Skeletal muscle cell (primary cell): Measurements from ENCODE around the gene PRDM12.

Experiments used
- DNase-seq: peaks from one replicate; pipeline ENCODE4 v3.0.0-alpha.2; 2010; ENCODE audit warnings: low read depth
- H3K4me3 ChIP-seq: 2 replicates; pipeline ENCODE4 v1.5.1; 2011; ENCODE audit warnings: low read depth, mild to moderate bottlenecking, control low read depth, low read length, moderate library complexity

Gene PRDM12

DNA sequence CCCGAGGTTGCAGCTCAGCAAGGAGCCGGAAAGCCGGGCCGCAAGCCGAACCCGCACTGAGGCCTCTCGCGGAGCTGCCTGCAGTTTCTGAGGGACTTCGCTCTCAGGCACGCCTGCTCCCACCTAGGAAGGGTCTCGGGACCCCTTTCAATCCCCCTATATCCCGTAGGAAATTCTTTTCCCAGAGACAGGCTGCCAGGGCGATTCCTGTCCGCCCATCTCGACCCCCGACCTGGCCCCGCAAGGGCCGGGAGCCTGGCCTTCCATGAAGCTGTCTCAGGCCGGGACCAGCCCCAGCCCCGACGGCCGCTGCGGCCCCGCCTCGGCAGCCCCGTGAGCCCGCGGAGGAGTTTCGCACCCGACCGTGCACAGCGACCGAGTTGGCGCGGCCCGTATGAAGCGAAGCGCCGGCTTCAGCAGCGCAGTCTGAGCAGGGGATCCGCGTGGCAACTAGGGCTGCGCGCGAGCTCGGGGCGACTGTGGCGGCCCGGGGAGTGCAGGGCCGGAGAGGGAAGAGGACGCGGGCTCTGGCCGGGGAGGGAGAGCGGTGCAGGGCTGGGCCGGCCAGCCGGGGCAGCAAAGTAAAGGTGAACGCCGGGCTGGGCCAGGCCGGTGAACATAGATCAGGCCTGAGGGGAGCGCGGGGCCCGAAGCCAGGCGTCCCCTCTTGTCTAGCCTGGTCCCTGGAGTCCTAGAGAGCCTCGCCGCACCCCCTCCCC is 977 bp upstream of the PRDM12 start:
- DNase-seq, result no peak
- no peak overlapping the region for H3K4me3 ChIP-seq

- no peak for DNase-seq
- no peak overlapping the region for H3K4me3 ChIP-seq
Measured at GRCh38 chr9:130663977-130664250, 480 bp upstream of the PRDM12 start.

- H3K4me3 ChIP-seq, result no peak overlapping the region
- no peak for DNase-seq
Measured at GRCh38 chr9:130665029-130665430, 636 bp downstream of the PRDM12 start.

GRCh38 chr9:130665431-130666392 is 1.3 kb downstream of the PRDM12 start:
- DNase-seq, result no peak
- H3K4me3 ChIP-seq, result no peak overlapping the region

- H3K4me3 ChIP-seq, result no peak overlapping the region
- no peak for DNase-seq
Measured at GRCh38 chr9:130666393-130667119, 2.2 kb downstream of the PRDM12 start.

- DNase-seq, result no peak
- no peak overlapping the region for H3K4me3 ChIP-seq
Measured at GRCh38 chr9:130667120-130667435, 2.7 kb downstream of the PRDM12 start.

- no peak for DNase-seq
- no peak overlapping the region for H3K4me3 ChIP-seq
Measured at GRCh38 chr9:130668196-130668595, 3.8 kb downstream of the PRDM12 start.

- DNase-seq, result no peak
- no peak overlapping the region for H3K4me3 ChIP-seq
Measured at GRCh38 chr9:130668659-130669058, 4.3 kb downstream of the PRDM12 start.

GRCh38 chr9:130669965-130670364 is 5.6 kb downstream of the PRDM12 start:
- DNase-seq, result no peak
- no peak overlapping the region for H3K4me3 ChIP-seq

GRCh38 chr9:130670644-130671043 is 6.2 kb downstream of the PRDM12 start:
- H3K4me3 ChIP-seq, result no peak overlapping the region
- DNase-seq, result no peak

DNA sequence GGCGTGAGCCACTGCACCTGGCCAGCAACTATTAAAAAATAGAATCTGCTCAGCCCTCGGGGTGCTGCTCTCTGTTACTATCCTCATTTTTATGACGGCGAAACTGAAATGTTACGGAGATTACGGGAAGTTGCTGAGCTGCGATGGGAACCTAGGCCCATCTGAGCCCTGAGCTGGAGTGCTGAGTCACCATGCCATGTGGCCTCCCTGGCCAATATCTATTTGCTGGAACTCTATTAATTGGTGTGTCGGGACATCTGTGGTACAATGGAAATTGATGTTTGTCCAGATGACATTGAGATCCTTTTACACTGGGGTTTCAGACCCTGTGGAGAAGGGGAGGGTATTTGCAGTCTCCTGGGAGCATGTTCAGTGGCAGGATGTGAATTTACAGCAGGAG is 8.1 kb downstream of the PRDM12 start:
- H3K4me3 ChIP-seq, result no peak overlapping the region
- no peak for DNase-seq

- no peak for DNase-seq
- no peak overlapping the region for H3K4me3 ChIP-seq
Measured at GRCh38 chr9:130672933-130673615, 8.7 kb downstream of the PRDM12 start.

- DNase-seq, result no peak
- no peak overlapping the region for H3K4me3 ChIP-seq
Measured at GRCh38 chr9:130675396-130675795, 11.0 kb downstream of the PRDM12 start.

GRCh38 chr9:130677252-130677651 is 12.9 kb downstream of the PRDM12 start:
- DNase-seq, result no peak
- H3K4me3 ChIP-seq, result no peak overlapping the region

DNA sequence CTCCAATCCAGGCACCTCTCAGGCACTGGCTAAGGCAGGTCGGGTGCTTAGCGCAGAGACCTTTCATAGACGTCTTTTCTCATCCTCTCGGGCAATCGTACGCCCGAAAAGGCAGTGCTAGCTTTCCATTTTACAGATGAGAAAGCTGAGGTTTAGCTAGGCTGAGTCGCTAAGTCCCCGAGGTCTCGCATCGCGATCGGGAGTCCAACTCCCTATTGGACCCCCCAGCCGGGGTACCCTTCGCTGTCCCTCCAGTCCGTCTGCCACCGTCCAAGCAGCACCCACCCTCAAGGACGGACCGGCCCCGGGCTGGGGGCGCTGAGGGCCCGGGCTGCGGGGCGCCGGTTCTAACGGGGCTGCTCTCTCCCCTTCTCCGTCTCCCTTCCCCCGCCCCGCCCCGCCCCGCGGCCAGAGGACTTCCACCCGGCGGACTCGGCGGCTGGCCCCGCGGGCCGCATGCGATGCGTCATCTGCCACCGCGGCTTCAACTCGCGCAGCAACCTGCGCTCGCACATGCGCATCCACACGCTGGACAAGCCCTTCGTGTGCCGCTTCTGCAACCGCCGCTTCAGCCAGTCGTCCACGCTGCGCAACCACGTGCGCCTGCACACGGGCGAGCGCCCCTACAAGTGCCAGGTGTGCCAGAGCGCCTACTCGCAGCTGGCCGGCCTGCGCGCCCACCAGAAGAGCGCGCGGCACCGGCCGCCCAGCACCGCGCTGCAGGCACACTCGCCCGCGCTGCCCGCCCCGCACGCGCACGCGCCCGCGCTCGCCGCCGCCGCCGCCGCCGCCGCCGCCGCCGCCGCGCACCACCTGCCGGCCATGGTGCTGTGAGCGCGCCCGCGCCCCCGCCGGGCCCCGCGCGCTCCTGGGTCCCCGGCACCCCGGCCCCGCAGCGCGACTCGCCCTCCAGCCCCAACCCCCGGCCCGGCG is 16.7 kb downstream of the PRDM12 start:
- peak overlapping the region; percentile 51 for H3K4me3 ChIP-seq
- peak; percentile 31 for DNase-seq

DNA sequence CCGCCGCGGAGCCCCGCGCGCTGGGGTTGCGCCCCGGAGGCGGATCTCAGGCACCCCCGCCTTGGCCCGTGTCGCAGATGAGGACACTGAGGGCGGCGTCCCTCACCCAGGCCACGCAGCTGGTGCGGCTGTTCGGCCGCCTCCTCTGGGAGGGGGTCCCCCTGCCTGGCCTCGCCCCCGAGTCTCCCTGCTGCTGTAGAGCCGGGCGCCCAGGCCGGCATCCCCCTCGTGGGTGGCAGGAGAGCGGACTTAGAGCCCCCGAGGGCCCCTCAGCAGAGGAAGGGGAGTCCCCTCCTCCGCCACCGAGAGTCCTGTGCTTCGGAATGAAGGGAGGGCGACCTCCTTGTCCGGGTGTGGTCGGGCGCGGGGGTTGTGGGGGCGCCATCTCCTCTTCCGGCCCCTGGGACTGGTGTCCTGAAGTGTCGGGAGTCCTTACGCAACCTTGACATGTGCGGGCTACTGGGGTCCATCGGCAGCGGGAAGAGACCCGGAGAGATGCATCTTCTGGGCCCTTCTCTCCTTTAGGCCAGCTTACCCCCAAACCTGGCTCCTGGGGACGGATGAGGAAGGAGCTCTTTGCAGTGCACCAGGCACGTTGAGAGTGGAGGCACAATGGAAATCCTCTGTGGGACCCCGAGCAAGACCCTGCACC is 17.5 kb downstream of the PRDM12 start:
- no peak for DNase-seq

GRCh38 chr9:130682421-130683121 is 18.2 kb downstream of the PRDM12 start:
- no peak for DNase-seq
- H3K4me3 ChIP-seq, result peak overlapping the region; percentile 51

More for the DNA sequence above, 17.5 kb downstream of the PRDM12 start:
- peak overlapping the region; percentile 51 for H3K4me3 ChIP-seq

GRCh38 chr9:130685104-130685503 is 20.7 kb downstream of the PRDM12 start:
- no peak for DNase-seq
- no peak overlapping the region for H3K4me3 ChIP-seq
